A673 (cell line): Measurements from ENCODE around the gene MTHFD1L. TPM values are rescaled to one million over a fixed set of nuclear protein-coding genes. Genes with fewer than 3 reads are reported as not detected.

ENCODE experiments used
- BruUV-seq: library from RNA; stranded (reverse); fragments of 400-500 nt; replicated peaks from 2 replicates; lab custom pipeline; 2021; lab: Mats Ljungman, UMichigan
- CTCF ChIA-PET: fragments of 300-600 bp; sonication (Branson Sonifier 250); formaldehyde crosslinking; loops from one replicate; lab custom pipeline; 2022; ENCODE audit warnings: antibody characterized with exemption; lab: Charles Lee
- POLR2A ChIA-PET: fragments of 300-600 bp; sonication (Branson Sonifier 250); formaldehyde crosslinking; loops from one replicate; lab custom pipeline; 2022; ENCODE audit warnings: antibody characterized with exemption; ENCODE audit not compliant: low non-redundant PET; lab: Charles Lee
- DNase-seq: peaks from one replicate; pipeline ENCODE4 v3.0.0-alpha.2; 2015; ENCODE audit warnings: low spot score
- H3K27ac ChIP-seq: fragments of 200-600 bp; sonication (generic); 2 replicates; pipeline ENCODE4 v1.5.1; 2016; ENCODE audit warnings: mixed run types, low read depth, mild to moderate bottlenecking, mixed read lengths, antibody characterized with exemption, low read length; ENCODE audit not compliant: poor library complexity, severe bottlenecking
- H3K27me3 ChIP-seq: fragments of 200-600 bp; sonication (generic); replicated peaks from 2 replicates; pipeline ENCODE4 v1.6.1; 2017; ENCODE audit warnings: mixed run types, low read depth, mild to moderate bottlenecking, mixed read lengths, antibody characterized with exemption, low read length; ENCODE audit not compliant: insufficient read depth, poor library complexity
- H3K36me3 ChIP-seq: fragments of 200-600 bp; sonication (generic); 2 replicates; pipeline ENCODE4 v1.6.1; 2016; ENCODE audit warnings: mixed run types, mild to moderate bottlenecking, mixed read lengths, antibody characterized with exemption, low read length; ENCODE audit not compliant: insufficient read depth, poor library complexity, severe bottlenecking
- H3K4me1 ChIP-seq: fragments of 200-600 bp; sonication (generic); 2 replicates; pipeline ENCODE4 v1.6.1; 2017; ENCODE audit warnings: mixed run types, mild to moderate bottlenecking, mixed read lengths, antibody characterized with exemption, low read length; ENCODE audit not compliant: insufficient read depth, poor library complexity, severe bottlenecking
- H3K4me3 ChIP-seq: fragments of 200-600 bp; sonication (generic); 2 replicates; pipeline ENCODE4 v1.5.1; 2016; ENCODE audit warnings: low read depth, mixed run types, mild to moderate bottlenecking, mixed read lengths, low read length; ENCODE audit not compliant: poor library complexity, severe bottlenecking
- H3K9me3 ChIP-seq: fragments of 200-600 bp; sonication (generic); 2 replicates; pipeline ENCODE4 v1.6.1; 2016; ENCODE audit warnings: mixed run types, low read depth, mild to moderate bottlenecking, mixed read lengths, antibody characterized with exemption, low read length; ENCODE audit not compliant: poor library complexity, severe bottlenecking
- CTCF ChIP-seq: fragments of 300-800, 200-600 bp; sonication (generic); conservative IDR thresholded peaks from 2 replicates; pipeline ENCODE4 v1.5.1; 2017; ENCODE audit warnings: low read depth, mild to moderate bottlenecking, antibody characterized with exemption, low read length, moderate library complexity, mixed read lengths
- EZH2 ChIP-seq: fragments of 200-600 bp; sonication (generic); IDR thresholded peaks from 2 replicates; pipeline ENCODE4 v1.6.1; 2017; ENCODE audit warnings: borderline replicate concordance, low read depth, mild to moderate bottlenecking, mixed read lengths, antibody characterized with exemption, low read length; ENCODE audit not compliant: poor library complexity, severe bottlenecking
- intact Hi-C: fragments of 100-400 bp; cut with micrococcal nuclease; formaldehyde crosslinking; loops from one replicate; pipeline ENCODE4 v1.10.0; 2022; ENCODE audit not compliant: unreplicated experiment
- total RNA-seq: library from RNA; stranded (reverse); gene quantifications from 2 replicates; pipeline ENCODE4 v1.2.3, GENCODE V29; 2021

Gene MTHFD1L
- total RNA-seq, 1 experiment from 2014 or later = 78.7 TPM

GRCh38 chr6:151070631-151071051, 205.1 kb downstream of the MTHFD1L start:
- DNase-seq = no peak
- no TSS peak for BruUV-seq
- ChIA-PET POLR2A (no interaction called here), CTCF (no interaction called here)
- intact Hi-C loops = no loop called here
- TF ChIP-seq EZH2 (no peak), CTCF (no peak)
- peaks cover 3% of the 10 kb centered on the region for H3K9me3 ChIP-seq
- H3K27me3 ChIP-seq = no peaks in the 10 kb centered on the region
- H3K27ac ChIP-seq = no peak overlapping the region
- H3K4me3 ChIP-seq = no peak overlapping the region
- H3K4me1 ChIP-seq = no peaks in the 10 kb centered on the region
- H3K36me3 ChIP-seq = no peaks in the 10 kb centered on the region

GRCh38 chr6:151071295-151071694, 205.8 kb downstream of the MTHFD1L start:
- no peak overlapping the region for H3K27ac ChIP-seq
- POLR2A ChIA-PET = no interaction called here
- no peak for DNase-seq
- H3K4me3 ChIP-seq = no peak overlapping the region
- intact Hi-C loops = no loop called here
- no peaks in the 10 kb centered on the region for H3K4me1 ChIP-seq
- no peaks in the 10 kb centered on the region for H3K36me3 ChIP-seq
- BruUV-seq = no TSS peak
- no peaks in the 10 kb centered on the region for H3K27me3 ChIP-seq
- no peak for TF ChIP-seq CTCF
- TF ChIP-seq EZH2 = no peak
- H3K9me3 ChIP-seq = peaks cover 3% of the 10 kb centered on the region
- CTCF ChIA-PET = interaction anchor here (0.6 kb wide), 1 partner anchor 253 kb away, joined by 3 read pairs; no protein-coding TSS in a partner anchor

GRCh38 chr6:151073146-151073545, 207.6 kb downstream of the MTHFD1L start:
- H3K4me3 ChIP-seq = no peak overlapping the region
- no peaks in the 10 kb centered on the region for H3K27me3 ChIP-seq
- H3K36me3 ChIP-seq = no peaks in the 10 kb centered on the region
- TF ChIP-seq CTCF (no peak), EZH2 (no peak)
- H3K9me3 ChIP-seq = peaks cover 3% of the 10 kb centered on the region
- no peaks in the 10 kb centered on the region for H3K4me1 ChIP-seq
- CTCF ChIA-PET = no interaction called here
- intact Hi-C loops = no loop called here
- DNase-seq = no peak
- no peak overlapping the region for H3K27ac ChIP-seq
- BruUV-seq = no TSS peak
- POLR2A ChIA-PET = no interaction called here
